ENCODE data around the gene GPR31.

Gene GPR31

GRCh38 chr6:167116109-167116837 lies 41.5 kb downstream of the GPR31 start:
- DNase-seq = no peak

- no peak for DNase-seq
Measured at GRCh38 chr6:167115054-167115453, 42.7 kb downstream of the GPR31 start.

GRCh38 chr6:167113935-167114910 lies 43.6 kb downstream of the GPR31 start:
- DNase-seq = peak; percentile 39

GRCh38 chr6:167113047-167113754 lies 44.6 kb downstream of the GPR31 start:
- no peak for DNase-seq

GRCh38 chr6:167112421-167112820 lies 45.4 kb downstream of the GPR31 start:
- no peak for DNase-seq

- DNase-seq = no peak
Measured at GRCh38 chr6:167111597-167111996, 46.2 kb downstream of the GPR31 start.

- DNase-seq = no peak
Measured at GRCh38 chr6:167109651-167110050, 48.1 kb downstream of the GPR31 start.

GRCh38 chr6:167108278-167108677 lies 49.5 kb downstream of the GPR31 start:
- DNase-seq = no peak

- DNase-seq = no peak
Measured at GRCh38 chr6:167107787-167108186, 50.0 kb downstream of the GPR31 start.

GRCh38 chr6:167106406-167106805 lies 51.4 kb downstream of the GPR31 start:
- DNase-seq = no peak
